Osteocyte (in vitro differentiated cells): Measurements from ENCODE around the gene ADAM15. TPM values are rescaled to one million over a fixed set of nuclear protein-coding genes. Genes with fewer than 3 reads are reported as not detected.

Source experiments
- DNase-seq: peaks from one replicate; pipeline ENCODE4 v3.0.0; 2021; ENCODE audit warnings: mixed read lengths; ENCODE audit not compliant: unreplicated experiment; ENCODE audit errors: extremely low spot score
- H3K27ac Mint-ChIP-seq: one replicate; pipeline ENCODE4 v1.8.0; 2021; ENCODE audit warnings: mild to moderate bottlenecking, mixed read lengths; ENCODE audit not compliant: unreplicated experiment
- H3K27me3 Mint-ChIP-seq: one replicate; pipeline ENCODE4 v1.8.0; 2021; ENCODE audit warnings: mixed read lengths; ENCODE audit not compliant: unreplicated experiment
- H3K36me3 Mint-ChIP-seq: one replicate; pipeline ENCODE4 v1.8.0; 2021; ENCODE audit warnings: mixed read lengths; ENCODE audit not compliant: unreplicated experiment
- H3K4me1 Mint-ChIP-seq: one replicate; pipeline ENCODE4 v1.8.0; 2021; ENCODE audit warnings: mixed read lengths; ENCODE audit not compliant: unreplicated experiment
- H3K4me3 Mint-ChIP-seq: one replicate; pipeline ENCODE4 v1.8.0; 2021; ENCODE audit warnings: mild to moderate bottlenecking, moderate library complexity, mixed read lengths; ENCODE audit not compliant: unreplicated experiment
- H3K9me3 Mint-ChIP-seq: one replicate; pipeline ENCODE4 v1.8.0; 2021; ENCODE audit warnings: mixed read lengths; ENCODE audit not compliant: unreplicated experiment
- CTCF ChIP-seq: fragments of 200-600 bp; sonication (generic); IDR thresholded peaks from 2 replicates; pipeline ENCODE4 v1.5.0; 2021; ENCODE audit warnings: antibody characterized with exemption, mild to moderate bottlenecking, moderate library complexity
- long read RNA-seq: library from polyadenylated mRNA; unstranded; transcript quantifications from one replicate; pipeline ENCODE4 v2.0.0, GENCODE V29; 2021
- total RNA-seq: library from RNA; stranded (reverse); gene quantifications from 2 replicates; pipeline ENCODE4 v1.2.1, GENCODE V29; 2021

The ADAM15 gene
- total RNA-seq, result 88.4 and 89.4 TPM in 2 replicates
- long read RNA-seq, transcript ADAM15-205 (20 exons, 2,732 nt), result major isoform, 16 of 29 reads
- long read RNA-seq, partial matches to known transcripts, result 10 of 29 reads
- long read RNA-seq, other reads (novel, unspliced or antisense), result 2 of 29 reads

GRCh38 chr1:155050560-155051341 lies at the start of gene ADAM15:
Gene ADAM15, plus strand, starts transcription at chr1:155051316. Its CDS starts 71 bp downstream, at chr1:155051387.
- Mint-ChIP-seq H3K36me3 (no peaks in the 10 kb centered on the region), H3K27me3 (no peaks in the 10 kb centered on the region), H3K4me1 (peaks cover 27% of the 10 kb centered on the region), H3K27ac (peak within 1 kb of the TSS; percentile 80), H3K9me3 (no peaks in the 10 kb centered on the region), H3K4me3 (peak within 1 kb of the TSS; percentile 81)
- peak; percentile 93 for TF ChIP-seq CTCF
- peak; percentile 94 for DNase-seq

- Mint-ChIP-seq H3K4me1 (peaks cover 31% of the 10 kb centered on the region), H3K27ac (peak overlapping the region; percentile 95), H3K4me3 (peak overlapping the region; percentile 94), H3K36me3 (no peaks in the 10 kb centered on the region), H3K9me3 (no peaks in the 10 kb centered on the region), H3K27me3 (no peaks in the 10 kb centered on the region)
- no peak for DNase-seq
- no peak for TF ChIP-seq CTCF
Measured at GRCh38 chr1:155001425-155001674, 49.8 kb upstream of the ADAM15 start.

- peak; percentile 56 for TF ChIP-seq CTCF
- no peaks in the 10 kb centered on the region for H3K27me3 Mint-ChIP-seq
- H3K27ac Mint-ChIP-seq, result peak overlapping the region; percentile 95
- peaks cover 34% of the 10 kb centered on the region for H3K4me1 Mint-ChIP-seq
- no peaks in the 10 kb centered on the region for H3K9me3 Mint-ChIP-seq
- peak overlapping the region; percentile 94 for H3K4me3 Mint-ChIP-seq
- DNase-seq, result peak; percentile 100
- H3K36me3 Mint-ChIP-seq, result no peaks in the 10 kb centered on the region
Measured at GRCh38 chr1:155001675-155002463, 49.2 kb upstream of the ADAM15 start.

- peaks cover 34% of the 10 kb centered on the region for H3K4me1 Mint-ChIP-seq
- no peaks in the 10 kb centered on the region for H3K36me3 Mint-ChIP-seq
- DNase-seq, result no peak
Measured at GRCh38 chr1:155002464-155003226, 48.5 kb upstream of the ADAM15 start, which contains the start of gene ZBTB7B. Gene ZBTB7B, plus strand, starts transcription at chr1:155002802. Its CDS starts 11,859 bp downstream, at chr1:155014661.

More at GRCh38 chr1:155002464-155003226, 48.5 kb upstream of the ADAM15 start, which contains the start of gene ZBTB7B:
- no peak for TF ChIP-seq CTCF
- peak within 1 kb of the TSS; percentile 96 for H3K27ac Mint-ChIP-seq
- H3K9me3 Mint-ChIP-seq, result no peaks in the 10 kb centered on the region
- H3K4me3 Mint-ChIP-seq, result peak within 1 kb of the TSS; percentile 94
- no peaks in the 10 kb centered on the region for H3K27me3 Mint-ChIP-seq
